Rectal smooth muscle tissue (tissue), 1 donor: ENCODE data around the gene CAMSAP2.

Experiments
- H3K27ac ChIP-seq: one replicate; pipeline ENCODE4 v1.7.0; 2013; ENCODE audit warnings: low read depth, low read length, inconsistent platforms
- H3K27me3 ChIP-seq: one replicate; pipeline ENCODE4 v1.7.0; 2013; ENCODE audit warnings: low read length; ENCODE audit not compliant: control insufficient read depth, insufficient read depth
- H3K36me3 ChIP-seq: one replicate; pipeline ENCODE4 v1.7.0; 2013; ENCODE audit warnings: low read length; ENCODE audit not compliant: control insufficient read depth, insufficient read depth
- H3K4me1 ChIP-seq: one replicate; pipeline ENCODE4 v1.7.0; 2013; ENCODE audit warnings: low read length; ENCODE audit not compliant: control insufficient read depth, insufficient read depth
- H3K4me3 ChIP-seq: one replicate; pipeline ENCODE4 v1.7.0; 2013; ENCODE audit warnings: low read length
- H3K9ac ChIP-seq: one replicate; pipeline ENCODE4 v1.7.0; 2013; ENCODE audit warnings: low read length

Gene CAMSAP2

GRCh38 chr1:200720199-200720598 is 18.5 kb upstream of the CAMSAP2 start:
- no peak overlapping the region for H3K4me3 ChIP-seq
- H3K27ac ChIP-seq, result no peak overlapping the region
- no peaks in the 10 kb centered on the region for H3K36me3 ChIP-seq
- no peaks in the 10 kb centered on the region for H3K4me1 ChIP-seq
- no peak overlapping the region for H3K9ac ChIP-seq
- H3K27me3 ChIP-seq, result no peaks in the 10 kb centered on the region

GRCh38 chr1:200724064-200724463 is 14.6 kb upstream of the CAMSAP2 start:
- H3K27ac ChIP-seq, result no peak overlapping the region
- H3K4me1 ChIP-seq, result no peaks in the 10 kb centered on the region
- H3K4me3 ChIP-seq, result no peak overlapping the region
- no peak overlapping the region for H3K9ac ChIP-seq
- H3K36me3 ChIP-seq, result no peaks in the 10 kb centered on the region
- no peaks in the 10 kb centered on the region for H3K27me3 ChIP-seq

GRCh38 chr1:200727257-200727656 is 11.4 kb upstream of the CAMSAP2 start:
- Histone ChIP-seq H3K4me1 (no peaks in the 10 kb centered on the region), H3K27ac (no peak overlapping the region), H3K27me3 (no peaks in the 10 kb centered on the region), H3K9ac (no peak overlapping the region), H3K36me3 (no peaks in the 10 kb centered on the region), H3K4me3 (no peak overlapping the region)

- no peaks in the 10 kb centered on the region for H3K36me3 ChIP-seq
Measured at GRCh38 chr1:200729863-200730262, 8.8 kb upstream of the CAMSAP2 start.

GRCh38 chr1:200731654-200732332 is 6.9 kb upstream of the CAMSAP2 start:
- Histone ChIP-seq H3K27ac (no peak overlapping the region), H3K4me3 (no peak overlapping the region), H3K27me3 (no peaks in the 10 kb centered on the region), H3K36me3 (no peaks in the 10 kb centered on the region), H3K9ac (no peak overlapping the region), H3K4me1 (no peaks in the 10 kb centered on the region)

More at GRCh38 chr1:200729863-200730262, 8.8 kb upstream of the CAMSAP2 start:
- H3K4me3 ChIP-seq, result no peak overlapping the region
- H3K27ac ChIP-seq, result no peak overlapping the region
- no peak overlapping the region for H3K9ac ChIP-seq
- H3K4me1 ChIP-seq, result no peaks in the 10 kb centered on the region
- H3K27me3 ChIP-seq, result no peaks in the 10 kb centered on the region

GRCh38 chr1:200732438-200732837 is 6.3 kb upstream of the CAMSAP2 start:
- Histone ChIP-seq H3K36me3 (no peaks in the 10 kb centered on the region), H3K4me3 (no peak overlapping the region), H3K27me3 (no peaks in the 10 kb centered on the region), H3K9ac (no peak overlapping the region), H3K4me1 (no peaks in the 10 kb centered on the region), H3K27ac (no peak overlapping the region)

DNA sequence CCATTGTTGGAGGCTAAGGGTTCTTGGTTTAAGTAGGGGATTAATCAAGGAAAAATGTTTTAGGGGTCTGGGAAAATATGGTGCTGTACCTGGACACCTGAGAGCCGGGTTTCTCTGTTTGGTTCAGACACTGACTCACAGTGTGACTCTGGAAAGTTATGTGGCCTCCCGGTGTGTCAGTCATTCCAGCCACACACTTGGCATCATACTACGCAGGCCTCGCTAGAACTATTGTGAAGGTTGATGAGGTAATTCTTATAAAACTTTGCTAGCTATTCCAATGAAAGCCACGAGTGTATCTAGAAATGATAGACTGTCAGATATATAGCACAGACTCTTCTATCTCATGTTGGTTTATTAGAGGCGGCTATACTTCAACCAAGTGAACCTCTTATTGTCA is 4.8 kb upstream of the CAMSAP2 start:
- Histone ChIP-seq H3K27ac (no peak overlapping the region), H3K27me3 (no peaks in the 10 kb centered on the region), H3K4me3 (no peak overlapping the region), H3K9ac (no peak overlapping the region), H3K36me3 (no peaks in the 10 kb centered on the region), H3K4me1 (peaks cover 6% of the 10 kb centered on the region)

DNA sequence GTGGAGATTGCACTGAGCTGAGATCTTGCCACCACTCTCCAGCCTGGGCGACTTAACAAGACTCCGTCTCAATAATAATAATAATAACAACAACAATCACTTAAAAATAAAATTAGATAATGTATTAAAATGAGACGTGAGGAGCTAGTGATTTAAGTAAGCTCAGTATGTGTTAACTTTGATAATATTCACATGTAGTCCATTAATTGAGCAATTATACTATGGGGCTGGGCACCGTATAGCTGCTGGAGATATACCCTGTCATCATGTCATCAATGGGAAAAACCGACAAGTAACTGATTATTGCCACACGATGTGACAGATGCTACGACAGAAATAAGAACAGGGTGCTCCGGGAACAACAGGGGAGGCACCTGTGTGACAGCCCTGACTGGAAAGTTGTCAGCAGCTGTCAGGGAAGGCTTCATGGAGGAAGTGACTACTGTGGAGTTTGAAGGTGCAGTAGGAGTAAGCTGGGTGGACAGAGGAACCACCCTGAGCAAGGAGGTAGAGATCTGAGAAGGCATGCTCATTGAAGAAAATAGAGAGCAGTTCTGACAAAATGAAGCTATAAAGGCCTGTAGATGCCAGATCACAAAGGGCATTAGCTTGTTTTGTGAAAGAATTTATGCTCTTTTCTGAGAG is 924 bp upstream of the CAMSAP2 start:
- Histone ChIP-seq H3K27ac (peak overlapping the region; percentile 99), H3K4me1 (peaks cover 6% of the 10 kb centered on the region), H3K36me3 (no peaks in the 10 kb centered on the region), H3K27me3 (no peaks in the 10 kb centered on the region), H3K9ac (no peak overlapping the region), H3K4me3 (peak overlapping the region; percentile 74)

DNA sequence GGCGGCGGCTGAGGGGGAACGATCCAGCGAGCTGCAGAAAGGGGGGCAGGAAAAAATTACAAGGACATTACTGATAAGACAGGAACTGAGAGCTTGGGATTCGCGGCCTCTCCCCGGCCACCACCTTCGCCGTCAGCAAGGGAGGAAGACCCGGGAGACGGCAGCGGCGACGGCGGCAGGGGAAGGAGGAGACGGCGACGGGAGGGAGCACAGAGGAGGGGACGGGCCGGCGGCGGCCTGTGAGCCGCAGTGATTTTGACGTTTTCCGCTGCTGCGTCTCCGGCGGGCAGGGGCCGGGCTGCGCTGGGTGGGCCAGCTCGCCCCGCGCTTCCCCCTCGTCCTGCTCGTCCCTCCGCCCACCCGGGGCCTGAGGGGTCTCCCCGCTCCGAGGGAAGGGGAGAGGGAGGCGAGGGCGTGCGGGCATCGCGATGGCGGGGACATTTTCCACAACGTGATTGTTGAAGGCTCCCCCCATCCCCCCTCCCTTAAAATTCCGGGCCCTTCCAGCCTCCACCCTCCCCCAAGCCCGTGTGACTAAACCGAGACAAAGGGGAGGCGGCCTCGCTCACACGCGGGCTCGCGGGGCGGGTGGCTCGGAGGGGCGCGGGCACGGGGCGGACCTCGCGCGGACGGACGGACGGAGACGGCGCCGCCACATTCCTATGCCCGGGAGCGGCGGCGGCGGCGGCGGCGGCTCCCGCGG is 407 bp downstream of the CAMSAP2 start:
- Histone ChIP-seq H3K36me3 (no peaks in the 10 kb centered on the region), H3K4me3 (peak overlapping the region; percentile 93), H3K27me3 (no peaks in the 10 kb centered on the region), H3K4me1 (peaks cover 6% of the 10 kb centered on the region), H3K27ac (peak overlapping the region; percentile 99), H3K9ac (peak overlapping the region; percentile 92)

- Histone ChIP-seq H3K9ac (peak overlapping the region; percentile 43), H3K4me3 (peak overlapping the region; percentile 76), H3K4me1 (peaks cover 6% of the 10 kb centered on the region), H3K36me3 (no peaks in the 10 kb centered on the region), H3K27me3 (no peaks in the 10 kb centered on the region), H3K27ac (peak overlapping the region; percentile 99)
Measured at GRCh38 chr1:200739702-200740570, 1.2 kb downstream of the CAMSAP2 start.

- Histone ChIP-seq H3K4me1 (peaks cover 6% of the 10 kb centered on the region), H3K9ac (no peak overlapping the region), H3K27me3 (no peaks in the 10 kb centered on the region), H3K27ac (no peak overlapping the region), H3K36me3 (no peaks in the 10 kb centered on the region), H3K4me3 (peak overlapping the region; percentile 76)
Measured at GRCh38 chr1:200740571-200741208, 2.0 kb downstream of the CAMSAP2 start.
